ENCODE results near the gene WDR54. TPM values are rescaled to one million over a fixed set of nuclear protein-coding genes. Genes with fewer than 3 reads are reported as not detected.

The WDR54 gene
- polyA plus RNA-seq, 1 of the 3 experiments (the other 2 are of a cell fraction): 61.6 TPM

DNA sequence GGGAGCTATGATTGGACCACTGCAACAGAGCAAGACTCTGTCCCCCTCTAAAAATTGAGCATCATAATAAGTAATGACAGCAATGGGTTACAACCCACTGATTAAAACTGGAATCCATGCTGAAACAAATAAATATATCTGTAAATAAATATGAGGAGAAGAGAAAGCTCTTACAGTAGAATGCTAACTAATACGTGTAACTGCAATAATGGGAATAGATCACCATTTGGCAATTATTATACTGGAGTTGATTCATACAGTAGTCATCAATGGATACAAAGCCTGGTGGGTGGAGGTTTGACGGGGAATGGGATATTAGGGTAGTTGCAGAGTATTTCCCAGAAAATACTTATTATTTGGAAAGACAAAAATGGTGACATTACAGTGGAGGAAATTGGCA is 27.2 kb downstream of the WDR54 start (continued):
- TF ChIP-seq, protein P1, sequence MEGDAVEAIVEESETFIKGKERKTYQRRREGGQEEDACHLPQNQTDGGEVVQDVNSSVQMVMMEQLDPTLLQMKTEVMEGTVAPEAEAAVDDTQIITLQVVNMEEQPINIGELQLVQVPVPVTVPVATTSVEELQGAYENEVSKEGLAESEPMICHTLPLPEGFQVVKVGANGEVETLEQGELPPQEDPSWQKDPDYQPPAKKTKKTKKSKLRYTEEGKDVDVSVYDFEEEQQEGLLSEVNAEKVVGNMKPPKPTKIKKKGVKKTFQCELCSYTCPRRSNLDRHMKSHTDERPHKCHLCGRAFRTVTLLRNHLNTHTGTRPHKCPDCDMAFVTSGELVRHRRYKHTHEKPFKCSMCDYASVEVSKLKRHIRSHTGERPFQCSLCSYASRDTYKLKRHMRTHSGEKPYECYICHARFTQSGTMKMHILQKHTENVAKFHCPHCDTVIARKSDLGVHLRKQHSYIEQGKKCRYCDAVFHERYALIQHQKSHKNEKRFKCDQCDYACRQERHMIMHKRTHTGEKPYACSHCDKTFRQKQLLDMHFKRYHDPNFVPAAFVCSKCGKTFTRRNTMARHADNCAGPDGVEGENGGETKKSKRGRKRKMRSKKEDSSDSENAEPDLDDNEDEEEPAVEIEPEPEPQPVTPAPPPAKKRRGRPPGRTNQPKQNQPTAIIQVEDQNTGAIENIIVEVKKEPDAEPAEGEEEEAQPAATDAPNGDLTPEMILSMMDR (IDR thresholded peaks at IDR 0.05): no peak
- TF ChIP-seq FOXM1 (IDR thresholded peaks at IDR 0.05; ENCODE audit: low read depth): no peak
- no peak for TF ChIP-seq YY1 (IDR thresholded peaks at IDR 0.05; ENCODE audit: low read depth)

DNA sequence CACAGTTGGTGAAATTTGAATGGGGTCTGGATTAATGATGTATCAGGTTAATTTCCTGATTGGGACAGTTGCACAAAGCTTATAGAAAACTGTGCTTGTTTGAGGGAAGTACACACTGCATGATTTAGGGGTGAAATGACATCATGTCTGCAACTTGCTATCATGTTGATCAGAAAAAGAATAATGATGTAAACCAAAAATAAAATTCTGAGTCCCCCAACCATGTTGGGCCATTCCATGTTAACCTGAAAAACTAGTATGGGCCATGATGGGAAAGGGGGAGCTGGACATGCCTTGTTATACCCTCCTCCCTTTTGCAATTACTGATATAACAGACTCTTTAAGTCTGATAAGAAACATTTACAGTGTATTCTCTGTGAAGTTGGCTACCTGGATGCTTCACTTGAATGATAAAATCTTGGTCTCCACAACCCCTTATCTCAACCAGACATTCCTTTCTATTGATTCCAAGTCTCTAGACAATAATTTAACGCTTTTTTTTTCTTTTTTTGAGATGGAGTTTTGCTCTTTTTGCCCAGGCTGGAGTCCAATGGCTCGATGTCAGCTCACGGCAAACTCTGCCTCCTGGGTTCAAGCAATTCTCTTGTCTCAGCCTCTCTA is 29.1 kb downstream of the WDR54 start:
- no peak for DNase-seq
- no peak overlapping the region for H2AFZ ChIP-seq (ENCODE audit: low read depth)
- no peaks in the 10 kb centered on the region for H4K20me1 ChIP-seq (ENCODE audit: insufficient read depth)
- 72% methylated on average over 3 of the region's 3 CpGs for WGBS (ENCODE audit: low lambda C conversion rate)
- H3K4me1 ChIP-seq (ENCODE audit: control insufficient read depth in 1 of 2, insufficient read depth in 2 of 2, low read depth in 1 of 2, low read length in 1 of 2): peaks cover 3 to 4% of the 10 kb centered on the region in 2 experiments; a peak in 2 of 4 replicates
- no peak overlapping the region for H3K4me2 ChIP-seq
- peaks cover 7% of the 10 kb centered on the region for H3K79me2 ChIP-seq (ENCODE audit: insufficient read depth)
- no peak overlapping the region for H3K4me3 ChIP-seq (ENCODE audit: low read depth in 2 of 2, low read length in 1 of 2)
- no peaks in the 10 kb centered on the region for H3K9me2 ChIP-seq
- TF ChIP-seq JUND (IDR thresholded peaks at IDR 0.05): no peak
- no peak for TF ChIP-seq TAF1 (IDR thresholded peaks at IDR 0.05; ENCODE audit: borderline replicate concordance, low read depth, low read length)
- TF ChIP-seq EP300 (IDR thresholded peaks at IDR 0.05; ENCODE audit: borderline replicate concordance in 1 of 2, low read depth in 1 of 2, low read length in 1 of 2): no peak
- H3F3A ChIP-seq (replicated peaks; ENCODE audit: insufficient read depth): peaks cover 7% of the 10 kb centered on the region
- ChIA-PET CTCF (interaction anchor here (0.7 kb wide), 1 partner anchor 99 kb away, joined by 3 read pairs; no protein-coding TSS in a partner anchor), POLR2A (no interaction called here)
- no peaks in the 10 kb centered on the region for H3K36me3 ChIP-seq (replicated peaks in 1 of 2; ENCODE audit: control insufficient read depth in 1 of 2, insufficient read depth in 2 of 2, low read length in 1 of 2)
- H3K27ac ChIP-seq (ENCODE audit: low read depth in 2 of 2, low read length in 1 of 2): no peak overlapping the region
- H3K9ac ChIP-seq: no peak overlapping the region
- H3K9me3 ChIP-seq: no peaks in the 10 kb centered on the region
- H3K27me3 ChIP-seq (ENCODE audit: insufficient read depth): no peaks in the 10 kb centered on the region

DNA sequence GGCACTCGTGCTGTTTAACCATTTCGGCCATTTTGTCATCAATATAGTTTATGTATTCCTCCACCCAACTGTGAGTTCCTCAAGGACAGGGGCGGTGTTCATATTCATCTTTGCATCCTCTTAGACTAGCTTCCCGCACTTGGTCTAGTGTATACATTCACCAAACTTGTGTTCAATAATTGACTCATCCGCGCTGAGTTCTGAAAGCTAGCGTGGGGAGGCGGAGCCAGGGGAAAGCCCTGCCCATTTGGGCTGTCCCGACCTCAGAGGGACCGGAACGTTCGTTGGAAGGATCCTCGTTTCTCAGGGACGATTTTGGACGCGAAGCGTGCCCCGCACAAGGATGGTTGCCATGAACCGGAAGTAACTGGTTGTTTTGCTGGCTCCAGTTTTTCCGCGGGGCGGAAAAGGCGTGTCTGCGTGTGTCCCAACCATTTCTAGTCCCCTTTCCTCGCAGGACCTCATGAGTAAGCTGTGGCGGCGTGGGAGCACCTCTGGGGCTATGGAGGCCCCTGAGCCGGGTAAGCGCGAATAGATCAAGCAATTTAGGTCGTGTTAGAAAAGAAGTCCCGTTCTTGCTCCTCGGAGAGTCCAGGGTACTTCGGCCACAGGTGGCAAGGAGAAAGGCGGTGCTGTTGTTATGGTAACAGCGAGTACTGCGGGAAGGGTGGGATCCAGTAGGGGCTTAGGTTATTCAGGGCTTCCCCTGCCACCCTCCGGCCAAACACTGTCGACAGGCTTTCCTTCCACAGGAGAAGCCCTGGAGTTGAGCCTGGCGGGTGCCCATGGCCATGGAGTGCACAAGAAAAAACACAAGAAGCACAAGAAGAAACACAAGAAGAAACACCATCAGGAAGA is 33.4 kb downstream of the WDR54 start, which contains the start of gene INO80B:
Gene INO80B (plus strand): TSS at position 434 of the 858 bp plus-strand sequence. CDS start 30 bp downstream, at position 464.
- DNase-seq: peak; percentile 81
- WGBS (ENCODE audit: low lambda C conversion rate): 1% methylated on average over 19 of the region's 40 CpGs
- Histone ChIP-seq H3K79me2 (ENCODE audit: insufficient read depth) (peaks cover 29% of the 10 kb centered on the region), H3K4me1 (ENCODE audit: control insufficient read depth in 1 of 2, insufficient read depth in 2 of 2, low read depth in 1 of 2, low read length in 1 of 2) (peaks cover 14 to 26% of the 10 kb centered on the region in 2 experiments; a peak in 3 of 4 replicates), H2AFZ (ENCODE audit: low read depth) (peak within 1 kb of the TSS; percentile 82), H3K36me3 (replicated peaks in 1 of 2; ENCODE audit: control insufficient read depth in 1 of 2, insufficient read depth in 2 of 2, low read length in 1 of 2) (peaks cover 0 to 6% of the 10 kb centered on the region in 2 experiments), H3K9me2 (no peaks in the 10 kb centered on the region), H3K4me3 (ENCODE audit: low read depth in 2 of 2, low read length in 1 of 2) (peak within 1 kb of the TSS; percentile 88), H3K9me3 (no peaks in the 10 kb centered on the region), H3K27me3 (ENCODE audit: insufficient read depth) (no peaks in the 10 kb centered on the region), H3K9ac (peak within 1 kb of the TSS; percentile 74), H3F3A (replicated peaks; ENCODE audit: insufficient read depth) (peaks cover 7% of the 10 kb centered on the region), H3K4me2 (peak within 1 kb of the TSS; percentile 95), H4K20me1 (ENCODE audit: insufficient read depth) (no peaks in the 10 kb centered on the region), H3K27ac (ENCODE audit: low read depth in 2 of 2, low read length in 1 of 2) (peak within 1 kb of the TSS; percentile 33 to 77; a peak in 3 of 4 replicates)
- POLR2A ChIA-PET: interaction anchor here (0.5 to 2.8 kb wide), 8 partner anchors 15 to 99 kb away, joined by 3 to 17 read pairs (median 5); partner anchors contain the start of genes C2orf81, CCDC142, LOXL3 and MRPL53
- CTCF ChIA-PET: interaction anchor here (1.0 to 3.0 kb wide), 8 partner anchors 10 to 205 kb away, joined by 3 to 10 read pairs (median 6); partner anchors contain the start of genes MOGS and PCGF1
- TF ChIP-seq, protein P2, sequence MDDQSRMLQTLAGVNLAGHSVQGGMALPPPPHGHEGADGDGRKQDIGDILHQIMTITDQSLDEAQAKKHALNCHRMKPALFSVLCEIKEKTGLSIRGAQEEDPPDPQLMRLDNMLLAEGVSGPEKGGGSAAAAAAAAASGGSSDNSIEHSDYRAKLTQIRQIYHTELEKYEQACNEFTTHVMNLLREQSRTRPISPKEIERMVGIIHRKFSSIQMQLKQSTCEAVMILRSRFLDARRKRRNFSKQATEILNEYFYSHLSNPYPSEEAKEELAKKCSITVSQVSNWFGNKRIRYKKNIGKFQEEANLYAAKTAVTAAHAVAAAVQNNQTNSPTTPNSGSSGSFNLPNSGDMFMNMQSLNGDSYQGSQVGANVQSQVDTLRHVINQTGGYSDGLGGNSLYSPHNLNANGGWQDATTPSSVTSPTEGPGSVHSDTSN (IDR thresholded peaks at IDR 0.05): peak; percentile 47; the same call in 1 of the 2 replicates
- TF ChIP-seq TEAD4 (IDR thresholded peaks at IDR 0.05; ENCODE audit: borderline replicate concordance, insufficient read depth) (no peak), TAF1 (IDR thresholded peaks at IDR 0.05; ENCODE audit: borderline replicate concordance, low read depth, low read length) (peak; percentile 69; the same call in 1 of the 2 replicates), RXRA (IDR thresholded peaks at IDR 0.05; ENCODE audit: borderline replicate concordance, low read depth) (no peak), MXI1 (IDR thresholded peaks at IDR 0.05; ENCODE audit: low read depth, low read length) (peak; percentile 99), TCF12 (IDR thresholded peaks at IDR 0.05) (peak; percentile 34; the same call in 1 of the 2 replicates), MEF2A (IDR thresholded peaks at IDR 0.05; ENCODE audit: borderline replicate concordance, low read depth) (no peak), SIN3A (IDR thresholded peaks at IDR 0.05; ENCODE audit: borderline replicate concordance, low read depth, low read length) (peak; percentile 96; the same call in 1 of the 2 replicates), EP300 (IDR thresholded peaks at IDR 0.05; ENCODE audit: borderline replicate concordance in 1 of 2, low read depth in 1 of 2, low read length in 1 of 2) (peak in 1 of 2 experiments; percentile 8; a peak in 1 of 4 replicates), GATA2 (CRISPR knock-in tag; IDR thresholded peaks at IDR 0.05) (no peak), FOXJ3 (CRISPR knock-in tag; IDR thresholded peaks at IDR 0.05) (no peak), NRF1 (IDR thresholded peaks at IDR 0.05; ENCODE audit: low read depth, low read length) (no peak), EZH2phosphoT487 (IDR thresholded peaks at IDR 0.05; ENCODE audit: borderline replicate concordance, low read depth) (no peak)
- TF ChIP-seq, protein P3, sequence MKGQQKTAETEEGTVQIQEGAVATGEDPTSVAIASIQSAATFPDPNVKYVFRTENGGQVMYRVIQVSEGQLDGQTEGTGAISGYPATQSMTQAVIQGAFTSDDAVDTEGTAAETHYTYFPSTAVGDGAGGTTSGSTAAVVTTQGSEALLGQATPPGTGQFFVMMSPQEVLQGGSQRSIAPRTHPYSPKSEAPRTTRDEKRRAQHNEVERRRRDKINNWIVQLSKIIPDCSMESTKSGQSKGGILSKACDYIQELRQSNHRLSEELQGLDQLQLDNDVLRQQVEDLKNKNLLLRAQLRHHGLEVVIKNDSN (IDR thresholded peaks at IDR 0.05; ENCODE audit: borderline replicate concordance, low read depth): peak; percentile 36; the same call in 1 of the 2 replicates
- TF ChIP-seq, protein P4, sequence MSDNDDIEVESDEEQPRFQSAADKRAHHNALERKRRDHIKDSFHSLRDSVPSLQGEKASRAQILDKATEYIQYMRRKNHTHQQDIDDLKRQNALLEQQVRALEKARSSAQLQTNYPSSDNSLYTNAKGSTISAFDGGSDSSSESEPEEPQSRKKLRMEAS (IDR thresholded peaks at IDR 0.05; ENCODE audit: low read depth): peak; percentile 86
